Loucy (cell line): ENCODE results near the gene TSSC4.

ENCODE experiments used
- H2AFZ ChIP-seq: fragments of 200-600 bp; sonication (generic); 2 replicates; pipeline ENCODE4 v1.6.0; 2016; ENCODE audit warnings: antibody characterized with exemption, mild to moderate bottlenecking, low read length, moderate library complexity
- H3F3A ChIP-seq: fragments of 200-600 bp; 2 replicates; pipeline ENCODE4 v1.6.0; 2016; ENCODE audit warnings: antibody characterized with exemption, low read depth, mild to moderate bottlenecking
- H3K27me3 ChIP-seq: fragments of 200-600 bp; sonication (generic); 2 replicates; pipeline ENCODE4 v1.6.1; 2014; ENCODE audit warnings: low read length, mild to moderate bottlenecking; ENCODE audit not compliant: insufficient read depth, poor library complexity, severe bottlenecking
- H3K36me3 ChIP-seq: fragments of 200-600 bp; sonication (generic); 2 replicates; pipeline ENCODE4 v1.6.1; 2016; ENCODE audit warnings: low read length; ENCODE audit not compliant: insufficient read depth
- H3K4me1 ChIP-seq: fragments of 200-600 bp; sonication (generic); 2 replicates; pipeline ENCODE4 v1.5.1; 2014; ENCODE audit warnings: low read length, mild to moderate bottlenecking; ENCODE audit not compliant: insufficient read depth, poor library complexity, severe bottlenecking
- H3K4me2 ChIP-seq: fragments of 200-600 bp; sonication (generic); 2 replicates; pipeline ENCODE4 v1.6.0; 2014; ENCODE audit warnings: antibody characterized with exemption, low read length, low read depth, mild to moderate bottlenecking; ENCODE audit not compliant: poor library complexity, severe bottlenecking
- H3K4me3 ChIP-seq: fragments of 200-600 bp; sonication (generic); 2 replicates; pipeline ENCODE4 v1.5.1; 2014; ENCODE audit warnings: low read length, mild to moderate bottlenecking, mixed read lengths; ENCODE audit not compliant: poor library complexity, severe bottlenecking
- H3K79me2 ChIP-seq: fragments of 200-600 bp; sonication (generic); 2 replicates; pipeline ENCODE4 v1.6.1; 2014; ENCODE audit warnings: low read length; ENCODE audit not compliant: insufficient read depth
- H3K9ac ChIP-seq: fragments of 200-600 bp; sonication (generic); 2 replicates; pipeline ENCODE4 v1.6.0; 2014; ENCODE audit warnings: mild to moderate bottlenecking, low read depth, low read length, moderate library complexity; ENCODE audit not compliant: poor library complexity, severe bottlenecking
- H3K9me2 ChIP-seq: fragments of 200-600 bp; sonication (generic); replicated peaks from 2 replicates; pipeline ENCODE4 v1.6.1; 2016; ENCODE audit warnings: low read depth, low read length, mixed read lengths
- H3K9me3 ChIP-seq: fragments of 200-600 bp; sonication (generic); 2 replicates; pipeline ENCODE4 v1.6.1; 2014; ENCODE audit warnings: mild to moderate bottlenecking, antibody characterized with exemption, low read length, low read depth; ENCODE audit not compliant: insufficient read depth
- H4K20me1 ChIP-seq: fragments of 200-600 bp; sonication (generic); 2 replicates; pipeline ENCODE4 v1.6.0; 2014; ENCODE audit warnings: antibody characterized with exemption, low read length, mild to moderate bottlenecking; ENCODE audit not compliant: insufficient read depth, poor library complexity, severe bottlenecking
- EZH2phosphoT487 ChIP-seq: fragments of 200-600 bp; IDR thresholded peaks from 2 replicates; pipeline ENCODE4 v1.6.1; 2018; ENCODE audit warnings: antibody characterized with exemption, mild to moderate bottlenecking, moderate library complexity, borderline replicate concordance
- TF ChIP-seq, protein P1 (sequence below): fragments of 200-600 bp; sonication (generic); conservative IDR thresholded peaks from 2 replicates; pipeline ENCODE4 v1.5.1; 2014; ENCODE audit warnings: mild to moderate bottlenecking, antibody characterized with exemption, low read length

TSSC4 gene

GRCh38 chr11:2400762-2401435, 349 bp downstream of the TSSC4 start:
- H3K4me3 ChIP-seq, result peak overlapping the region; percentile 95
- TF ChIP-seq, protein P1, sequence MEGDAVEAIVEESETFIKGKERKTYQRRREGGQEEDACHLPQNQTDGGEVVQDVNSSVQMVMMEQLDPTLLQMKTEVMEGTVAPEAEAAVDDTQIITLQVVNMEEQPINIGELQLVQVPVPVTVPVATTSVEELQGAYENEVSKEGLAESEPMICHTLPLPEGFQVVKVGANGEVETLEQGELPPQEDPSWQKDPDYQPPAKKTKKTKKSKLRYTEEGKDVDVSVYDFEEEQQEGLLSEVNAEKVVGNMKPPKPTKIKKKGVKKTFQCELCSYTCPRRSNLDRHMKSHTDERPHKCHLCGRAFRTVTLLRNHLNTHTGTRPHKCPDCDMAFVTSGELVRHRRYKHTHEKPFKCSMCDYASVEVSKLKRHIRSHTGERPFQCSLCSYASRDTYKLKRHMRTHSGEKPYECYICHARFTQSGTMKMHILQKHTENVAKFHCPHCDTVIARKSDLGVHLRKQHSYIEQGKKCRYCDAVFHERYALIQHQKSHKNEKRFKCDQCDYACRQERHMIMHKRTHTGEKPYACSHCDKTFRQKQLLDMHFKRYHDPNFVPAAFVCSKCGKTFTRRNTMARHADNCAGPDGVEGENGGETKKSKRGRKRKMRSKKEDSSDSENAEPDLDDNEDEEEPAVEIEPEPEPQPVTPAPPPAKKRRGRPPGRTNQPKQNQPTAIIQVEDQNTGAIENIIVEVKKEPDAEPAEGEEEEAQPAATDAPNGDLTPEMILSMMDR, result no peak
- TF ChIP-seq EZH2phosphoT487, result no peak
- H3K9me3 ChIP-seq, result no peaks in the 10 kb centered on the region
- 0 out of 2 replicates have a peak overlapping the region, but pooled peaks have one; percentile 52 for H2AFZ ChIP-seq
- H3K79me2 ChIP-seq, result peaks cover 27% of the 10 kb centered on the region
- no peaks in the 10 kb centered on the region for H3F3A ChIP-seq
- peak overlapping the region; percentile 97 for H3K4me2 ChIP-seq
- H3K9ac ChIP-seq, result peak overlapping the region; percentile 96
- H3K4me1 ChIP-seq, result peaks cover 17% of the 10 kb centered on the region
- H3K36me3 ChIP-seq, result peaks cover 22% of the 10 kb centered on the region; the same call in 1 of the 2 replicates
- no peaks in the 10 kb centered on the region for H3K27me3 ChIP-seq
- peaks cover 6% of the 10 kb centered on the region for H4K20me1 ChIP-seq
- H3K9me2 ChIP-seq, result no peaks in the 10 kb centered on the region

DNA sequence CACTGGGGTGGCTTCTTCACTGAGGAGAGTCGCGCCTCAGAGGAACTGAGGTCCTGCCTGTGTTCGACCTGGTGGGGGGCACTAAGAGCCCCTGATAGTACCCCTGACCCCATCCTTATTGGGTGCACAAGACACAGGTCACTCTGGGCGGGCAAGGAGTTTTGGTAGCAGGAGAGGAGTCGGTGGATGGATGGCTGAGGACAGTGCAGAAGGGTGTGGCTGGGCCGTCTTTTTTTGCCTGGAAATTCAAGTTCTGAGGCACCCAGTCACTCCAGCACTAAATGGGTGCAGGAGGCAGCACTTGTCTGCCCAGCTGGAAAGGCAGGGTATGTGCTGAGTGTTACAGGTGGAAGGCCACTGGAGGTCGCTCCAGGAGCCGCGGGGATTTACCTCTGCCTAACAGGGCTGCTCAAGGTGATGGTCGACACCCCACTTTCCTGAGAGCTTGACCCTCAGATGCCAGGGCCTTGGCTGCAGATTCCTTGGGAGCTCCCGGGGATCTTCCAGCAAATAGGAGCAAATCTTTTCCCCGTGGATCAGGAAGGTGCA, 960 bp downstream of the TSSC4 start:
- Histone ChIP-seq H3K36me3 (peaks cover 15% of the 10 kb centered on the region; the same call in 1 of the 2 replicates), H3K4me1 (peaks cover 17% of the 10 kb centered on the region)

DNA sequence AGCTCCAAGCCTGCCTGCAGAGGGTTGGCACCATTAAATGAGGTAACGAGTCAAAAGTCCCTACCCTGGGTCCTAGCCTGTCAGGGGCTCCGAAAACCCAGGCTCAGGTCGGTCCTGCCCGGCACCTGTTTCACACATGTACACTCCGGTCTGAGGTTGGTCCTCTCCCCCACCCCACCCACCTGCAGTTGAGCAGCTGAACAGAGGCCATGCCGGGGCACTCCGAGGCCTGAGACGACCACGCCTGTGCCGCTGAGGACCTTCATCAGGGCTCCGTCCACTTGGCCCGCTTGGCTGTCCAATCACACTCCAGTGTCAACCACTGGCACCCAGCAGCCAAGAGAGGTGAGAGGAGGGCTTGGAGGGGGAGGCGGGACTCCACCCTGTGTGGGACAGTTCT, 1.6 kb downstream of the TSSC4 start:
- H3K79me2 ChIP-seq, result peaks cover 27% of the 10 kb centered on the region
- H2AFZ ChIP-seq, result no peak overlapping the region
- peak overlapping the region; percentile 95 for H3K4me3 ChIP-seq
- peaks cover 6% of the 10 kb centered on the region for H4K20me1 ChIP-seq
- H3K36me3 ChIP-seq, result peaks cover 10% of the 10 kb centered on the region; the same call in 1 of the 2 replicates
- H3K4me2 ChIP-seq, result peak overlapping the region; percentile 97
- H3F3A ChIP-seq, result no peaks in the 10 kb centered on the region
- H3K4me1 ChIP-seq, result peaks cover 17% of the 10 kb centered on the region
- peak overlapping the region; percentile 96 for H3K9ac ChIP-seq
- H3K9me3 ChIP-seq, result no peaks in the 10 kb centered on the region
- H3K9me2 ChIP-seq, result no peaks in the 10 kb centered on the region
- TF ChIP-seq, protein P1, result no peak
- TF ChIP-seq EZH2phosphoT487, result no peak
- no peaks in the 10 kb centered on the region for H3K27me3 ChIP-seq

More for the DNA sequence above, 960 bp downstream of the TSSC4 start:
- H4K20me1 ChIP-seq, result peaks cover 6% of the 10 kb centered on the region
- no peaks in the 10 kb centered on the region for H3K9me3 ChIP-seq
- no peak overlapping the region for H2AFZ ChIP-seq
- TF ChIP-seq EZH2phosphoT487, result no peak
- TF ChIP-seq, protein P1, result no peak; the same call in 1 of the 2 replicates
- H3K27me3 ChIP-seq, result no peaks in the 10 kb centered on the region
- peak overlapping the region; percentile 96 for H3K9ac ChIP-seq
- no peaks in the 10 kb centered on the region for H3K9me2 ChIP-seq
- peaks cover 27% of the 10 kb centered on the region for H3K79me2 ChIP-seq
- peak overlapping the region; percentile 97 for H3K4me2 ChIP-seq
- H3F3A ChIP-seq, result no peaks in the 10 kb centered on the region
- peak overlapping the region; percentile 95 for H3K4me3 ChIP-seq
